Measurements from ENCODE around the gene SLC16A14. TPM values are rescaled to one million over a fixed set of nuclear protein-coding genes. Genes with fewer than 3 reads are reported as not detected.
"Not testable (repeated sequence)": the region's sequence is repeated elsewhere in the genome, so short reads cannot be mapped to it uniquely, and the experiment has no call there.

SLC16A14 gene, protein sequence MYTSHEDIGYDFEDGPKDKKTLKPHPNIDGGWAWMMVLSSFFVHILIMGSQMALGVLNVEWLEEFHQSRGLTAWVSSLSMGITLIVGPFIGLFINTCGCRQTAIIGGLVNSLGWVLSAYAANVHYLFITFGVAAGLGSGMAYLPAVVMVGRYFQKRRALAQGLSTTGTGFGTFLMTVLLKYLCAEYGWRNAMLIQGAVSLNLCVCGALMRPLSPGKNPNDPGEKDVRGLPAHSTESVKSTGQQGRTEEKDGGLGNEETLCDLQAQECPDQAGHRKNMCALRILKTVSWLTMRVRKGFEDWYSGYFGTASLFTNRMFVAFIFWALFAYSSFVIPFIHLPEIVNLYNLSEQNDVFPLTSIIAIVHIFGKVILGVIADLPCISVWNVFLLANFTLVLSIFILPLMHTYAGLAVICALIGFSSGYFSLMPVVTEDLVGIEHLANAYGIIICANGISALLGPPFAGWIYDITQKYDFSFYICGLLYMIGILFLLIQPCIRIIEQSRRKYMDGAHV
- 1 to 10 TPM; 3.3 to 5.9 TPM for total RNA-seq
- long read RNA-seq, donor 1, partial matches to known transcripts: 1 of 3 reads
- long read RNA-seq, donor 1, other reads (novel, unspliced or antisense): 1 of 3 reads
- long read RNA-seq, donor 2: 0 reads

DNA sequence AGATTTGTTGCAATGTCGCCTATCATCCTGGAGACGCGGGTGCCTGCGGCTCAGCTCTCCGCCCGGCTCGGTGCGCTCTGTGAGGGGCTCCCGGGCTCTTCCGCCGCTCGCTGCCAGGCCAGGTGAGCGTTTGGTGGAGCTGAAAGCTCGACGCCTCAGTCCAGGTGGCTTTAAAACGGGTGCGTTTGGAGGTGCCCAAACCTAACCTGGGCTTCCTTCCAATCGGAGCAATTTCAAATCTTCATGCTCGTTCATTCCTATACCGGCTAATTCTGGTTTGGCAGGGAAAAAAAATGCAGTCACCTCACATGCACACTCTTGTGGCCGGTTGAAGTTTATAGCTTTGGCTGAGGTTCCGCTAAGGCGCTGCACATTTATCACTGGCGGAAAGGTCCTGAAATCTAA lies at the start of gene SLC16A14:
SLC16A14 (minus strand) TSS at position 274 of the 405 bp plus-strand sequence. CDS start 9,572 bp downstream, outside the sequence.
- intact Hi-C loops (cut with DNase I): no loop called here
- no peak for DNase-seq (ENCODE audit: low spot score)

DNA sequence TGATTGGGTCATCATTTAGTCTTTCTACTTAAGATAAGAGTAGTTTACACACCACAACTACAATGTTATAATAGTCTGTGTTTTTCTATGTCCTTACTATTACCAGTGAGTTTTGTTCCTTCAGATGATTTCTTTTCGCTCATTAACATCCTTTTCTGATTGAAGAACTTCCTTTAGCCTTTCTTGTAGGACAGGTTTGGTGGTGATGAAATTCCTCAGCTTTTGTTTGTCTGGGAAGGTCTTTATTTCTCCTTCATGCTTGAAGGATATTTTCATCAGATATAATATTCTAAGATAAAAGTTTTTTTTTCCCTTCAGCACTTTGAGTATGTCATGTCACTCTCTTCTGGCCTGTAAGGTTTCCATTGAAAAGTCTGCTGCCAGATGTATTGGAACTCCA lies 38.0 kb upstream of the SLC16A14 start:
- DNase-seq (ENCODE audit: low spot score): no peak
- intact Hi-C loops (cut with DNase I): no loop called here

DNA sequence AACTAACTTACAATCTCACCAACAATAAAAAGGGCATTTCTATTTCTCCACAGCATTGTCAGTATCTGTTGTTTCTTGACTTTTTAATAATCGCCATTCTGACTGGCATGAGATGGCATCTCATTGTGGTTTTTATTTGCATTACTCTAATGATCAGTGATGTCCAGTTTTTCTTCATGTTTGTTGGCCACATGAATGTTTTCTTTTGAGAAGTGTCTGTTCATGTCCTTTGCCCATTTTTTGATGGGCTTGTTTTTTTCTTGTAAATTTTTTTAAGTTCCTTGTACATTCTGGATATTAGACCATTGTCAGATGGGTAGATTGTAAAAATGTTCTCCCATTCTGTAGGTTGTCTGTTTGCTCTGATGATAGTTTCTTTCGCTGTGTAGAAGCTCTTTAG lies 33.2 kb upstream of the SLC16A14 start:
- intact Hi-C loops (cut with DNase I); DNase-seq (ENCODE audit: low spot score): not testable (repeated sequence)

DNA sequence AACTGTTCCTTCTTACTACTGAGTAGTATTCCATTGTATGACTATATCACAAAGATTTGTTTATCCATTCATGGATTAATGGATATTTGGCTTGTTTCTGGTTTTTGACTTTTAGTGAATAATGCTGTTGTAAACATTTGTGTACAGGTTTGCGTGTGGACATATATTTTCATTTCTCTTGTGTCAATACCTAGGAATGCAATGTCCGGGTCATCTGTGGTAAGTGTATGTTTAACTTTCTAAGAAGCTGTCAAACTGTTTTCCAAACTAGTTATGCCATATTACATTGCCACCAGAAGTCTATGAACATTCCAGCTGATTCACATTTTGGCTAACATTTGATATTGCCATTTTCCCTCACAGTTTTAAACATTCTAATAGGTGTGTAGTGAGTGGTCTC lies 29.1 kb upstream of the SLC16A14 start:
- DNase-seq (ENCODE audit: low spot score): no peak
- intact Hi-C loops (cut with DNase I): no loop called here

DNA sequence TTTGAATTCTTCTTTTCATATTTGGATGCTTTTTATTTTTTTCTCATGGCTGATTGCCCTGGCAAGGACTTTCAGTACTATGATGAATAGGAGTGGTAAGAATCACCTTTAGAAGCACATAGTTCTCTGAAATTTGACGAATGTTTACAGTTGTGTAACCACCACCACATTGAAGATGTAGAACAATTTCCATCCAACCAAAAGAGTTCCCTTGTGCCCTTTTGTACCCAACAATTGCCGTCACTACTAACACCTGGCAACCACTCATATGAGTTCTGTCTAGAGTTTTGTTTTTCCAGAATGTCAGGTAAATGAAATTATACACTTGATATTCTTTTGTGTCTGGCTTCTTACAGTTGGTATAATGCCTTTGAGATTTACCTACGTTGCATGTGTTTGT lies 28.7 kb upstream of the SLC16A14 start:
- no peak for DNase-seq (ENCODE audit: low spot score)
- intact Hi-C loops (cut with DNase I): no loop called here

DNA sequence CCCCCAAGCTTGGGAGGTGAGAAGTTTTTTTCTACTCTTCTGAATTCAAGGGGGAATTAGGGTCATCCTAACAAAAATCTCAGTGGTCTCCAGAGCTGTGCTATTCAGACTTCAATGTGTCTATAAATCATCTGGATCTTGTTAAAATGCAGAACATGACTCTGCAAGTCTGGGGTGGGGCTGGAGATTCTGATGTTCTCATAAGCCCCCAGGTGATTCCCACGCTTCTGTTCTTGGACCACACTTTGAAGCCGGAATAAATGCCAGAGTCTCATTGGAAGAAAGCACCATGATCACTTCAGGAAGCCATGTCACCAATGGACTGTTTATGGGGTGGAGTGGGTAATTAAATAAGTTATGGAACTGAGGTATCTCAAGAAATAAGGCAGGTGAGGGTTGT lies 22.2 kb upstream of the SLC16A14 start:
- DNase-seq (ENCODE audit: low spot score): no peak
- intact Hi-C loops (cut with DNase I): no loop called here

DNA sequence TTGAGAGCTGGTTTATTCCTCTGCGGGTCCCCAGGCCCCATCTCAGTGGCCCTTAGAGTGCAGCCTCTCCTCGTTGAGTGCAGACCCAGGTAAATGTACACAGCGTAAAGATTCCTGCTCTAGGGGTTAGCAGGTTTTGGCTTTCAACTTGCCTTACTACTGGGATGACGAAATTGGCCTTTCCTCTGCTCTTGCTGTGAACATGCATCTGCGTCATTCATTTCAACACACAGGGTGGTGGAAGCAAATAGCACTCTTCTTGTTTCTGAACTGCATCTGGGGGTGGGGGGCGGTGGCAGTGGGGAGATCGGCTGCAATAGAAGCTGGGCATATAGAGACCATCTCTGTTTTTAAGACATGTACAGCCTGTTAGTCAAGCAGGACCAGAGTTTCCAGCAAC lies 16.5 kb upstream of the SLC16A14 start:
- DNase-seq (ENCODE audit: low spot score): no peak
- intact Hi-C loops (cut with DNase I): no loop called here

DNA sequence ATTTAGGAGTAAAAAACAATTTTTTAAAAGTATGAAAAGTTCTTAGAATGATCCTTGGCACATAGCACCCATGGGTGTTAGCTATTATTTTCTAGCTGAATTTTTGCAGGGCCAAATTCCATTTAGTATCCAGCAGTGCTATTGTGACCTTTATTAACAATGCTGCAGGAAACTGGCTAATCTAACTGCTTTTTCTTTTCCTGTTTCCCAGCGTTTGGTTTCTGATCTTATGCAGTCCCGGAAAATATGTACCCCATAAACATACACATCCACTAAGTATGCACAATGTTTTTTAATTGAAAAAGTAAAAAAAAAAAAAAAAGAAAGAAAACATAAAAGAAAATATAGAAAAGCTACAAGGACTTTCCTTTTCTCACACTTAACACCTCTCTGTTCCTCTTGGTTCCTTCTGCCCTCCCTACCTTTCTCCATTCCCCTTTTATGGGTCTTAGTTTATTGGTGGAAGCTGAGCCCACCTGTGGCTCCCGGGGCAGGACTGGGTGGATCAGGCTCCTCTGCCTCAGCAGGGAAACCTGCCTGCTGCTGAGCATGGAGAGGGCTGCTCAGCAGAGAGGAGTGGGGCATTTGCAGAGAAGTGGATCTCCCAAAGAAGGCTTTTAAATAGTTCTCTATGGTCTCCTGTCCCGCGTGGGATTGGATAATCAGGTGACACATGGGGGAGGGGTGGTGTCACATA lies 9.3 kb upstream of the SLC16A14 start:
- intact Hi-C loops (cut with DNase I): loop anchor here in 1 of 2 donors (10.0 kb wide), 1 partner anchor 77 kb away; no protein-coding TSS in a partner anchor
- DNase-seq (ENCODE audit: low spot score): no peak

DNA sequence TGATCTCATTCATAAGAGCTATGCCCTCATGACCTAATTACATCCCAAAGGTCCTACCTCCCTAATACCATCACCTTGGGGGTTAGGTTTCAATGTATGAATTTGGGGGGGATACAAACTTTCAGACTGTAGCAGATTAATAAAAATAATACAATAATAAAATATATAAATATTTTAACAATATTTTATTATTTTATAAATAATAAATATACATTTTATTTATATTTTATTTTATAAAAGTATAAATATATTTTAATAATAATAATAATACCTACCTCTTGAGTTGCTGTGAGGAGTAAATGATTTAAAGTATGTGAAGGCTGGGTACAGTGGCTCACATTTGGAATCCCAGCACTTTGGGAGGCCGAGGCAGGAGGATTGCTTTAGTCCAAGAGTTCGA lies 8.1 kb upstream of the SLC16A14 start:
- intact Hi-C loops (cut with DNase I): loop anchor here in 1 of 2 donors (10.0 kb wide), 1 partner anchor 78 kb away; no protein-coding TSS in a partner anchor
- DNase-seq (ENCODE audit: low spot score): no peak

DNA sequence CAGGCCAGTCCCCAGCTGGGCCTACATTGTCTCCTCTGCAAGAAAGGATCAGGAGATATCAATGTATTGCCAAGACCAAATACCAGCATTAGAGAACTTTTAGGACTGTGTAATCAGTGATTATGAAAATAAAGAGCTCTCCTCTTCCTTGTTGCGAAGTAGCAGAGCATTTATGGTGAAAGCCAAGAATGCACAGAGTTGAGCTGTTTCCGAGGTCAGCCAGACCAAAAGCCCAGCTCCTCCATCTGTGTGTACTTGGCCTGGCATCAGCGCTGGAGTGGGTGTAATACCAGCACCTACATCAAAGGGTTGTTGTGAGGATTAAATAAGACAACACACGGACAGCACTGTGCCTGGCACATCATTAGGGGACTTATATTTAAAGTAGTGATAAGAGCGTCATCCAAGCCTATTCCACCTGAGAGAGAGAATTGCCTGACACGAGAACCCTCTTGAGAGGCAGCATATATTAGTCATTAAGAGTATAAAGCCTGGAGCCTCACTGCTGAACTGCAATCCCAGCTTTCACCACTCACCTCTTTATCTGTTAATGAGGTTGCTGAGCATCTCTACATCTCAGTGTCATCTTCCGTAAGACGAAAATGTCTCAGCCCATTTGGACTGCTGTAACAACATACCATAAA lies 7.4 kb upstream of the SLC16A14 start:
- DNase-seq (ENCODE audit: low spot score): no peak
- intact Hi-C loops (cut with DNase I): loop anchor here in 1 of 2 donors (10.0 kb wide), 1 partner anchor 79 kb away; no protein-coding TSS in a partner anchor

DNA sequence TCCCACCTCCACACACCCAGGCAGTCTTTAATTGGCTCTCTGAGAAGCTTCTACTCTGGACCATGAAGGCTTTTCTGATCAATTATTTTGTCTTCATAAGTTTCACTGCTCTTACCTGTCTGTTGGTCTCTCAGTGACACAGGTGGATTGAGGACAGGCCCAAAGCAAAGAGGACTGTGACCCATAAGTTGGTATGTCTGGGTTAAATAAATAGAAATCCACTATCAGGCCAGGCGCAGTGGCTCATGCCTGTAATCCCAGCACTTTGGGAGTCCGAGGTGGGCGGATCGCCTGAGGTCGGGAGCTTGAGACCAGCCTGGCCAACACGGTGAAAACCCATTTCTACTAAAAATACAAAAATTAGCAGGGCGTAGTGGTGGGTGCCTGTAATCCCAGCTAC lies 2.7 kb upstream of the SLC16A14 start:
- intact Hi-C loops (cut with DNase I): loop anchor here in 1 of 2 donors (10.0 kb wide), 1 partner anchor 83 kb away; no protein-coding TSS in a partner anchor
- no peak for DNase-seq (ENCODE audit: low spot score)

DNA sequence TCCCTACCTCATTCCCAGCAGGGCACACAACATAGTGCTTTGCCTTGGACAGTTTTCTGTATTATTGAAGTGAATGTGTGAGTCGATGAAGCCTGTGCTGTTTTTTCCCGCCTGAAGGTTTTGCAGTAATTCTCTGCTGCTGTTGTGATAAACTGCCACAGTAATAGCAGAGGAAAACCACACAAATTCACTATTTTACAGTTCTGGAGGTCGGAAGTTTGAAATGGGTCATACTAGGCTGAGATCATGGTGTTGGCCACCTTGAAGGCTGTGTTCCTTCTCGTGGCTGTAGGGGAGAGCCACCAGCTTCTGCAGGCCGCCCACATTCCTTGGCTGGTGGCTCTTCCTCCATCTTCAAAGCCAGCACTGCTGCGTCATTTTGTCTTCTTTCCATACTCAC lies 678 bp upstream of the SLC16A14 start:
- intact Hi-C loops (cut with DNase I): no loop called here
- DNase-seq (ENCODE audit: low spot score): no peak

DNA sequence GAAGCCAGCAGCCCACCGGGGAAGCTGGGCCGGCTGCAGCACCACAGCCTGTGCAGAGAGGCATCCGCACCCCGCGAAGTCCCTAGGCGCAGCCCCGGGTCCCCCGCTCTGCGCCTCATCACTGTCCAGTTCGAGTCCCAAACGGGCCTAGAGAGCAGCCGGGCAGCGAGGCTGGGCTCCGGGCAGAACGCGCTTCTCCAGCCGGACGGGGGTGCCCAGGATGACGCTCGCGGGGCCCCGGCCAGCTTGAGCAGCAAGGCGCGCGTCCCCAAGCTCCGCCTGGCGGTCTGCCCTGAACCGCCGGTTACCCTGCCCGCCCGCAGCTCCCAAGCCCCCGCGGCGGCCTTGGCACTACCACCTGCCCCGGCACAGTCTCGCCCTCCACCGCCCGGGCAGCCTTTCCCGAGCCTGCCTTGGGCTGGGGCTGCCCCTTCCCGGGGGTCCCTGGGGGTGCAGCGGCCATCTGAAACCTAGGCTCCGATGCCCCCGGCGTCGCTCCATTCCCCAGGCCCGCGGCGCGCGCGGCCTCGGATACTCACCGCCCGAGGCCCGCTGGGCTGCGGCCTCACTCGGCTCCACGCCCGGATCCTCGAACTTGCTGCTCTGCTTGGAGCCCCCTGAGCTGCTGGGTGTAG lies 591 bp downstream of the SLC16A14 start:
- intact Hi-C loops (cut with DNase I): no loop called here
- peak; percentile 87 for DNase-seq (ENCODE audit: low spot score)

DNA sequence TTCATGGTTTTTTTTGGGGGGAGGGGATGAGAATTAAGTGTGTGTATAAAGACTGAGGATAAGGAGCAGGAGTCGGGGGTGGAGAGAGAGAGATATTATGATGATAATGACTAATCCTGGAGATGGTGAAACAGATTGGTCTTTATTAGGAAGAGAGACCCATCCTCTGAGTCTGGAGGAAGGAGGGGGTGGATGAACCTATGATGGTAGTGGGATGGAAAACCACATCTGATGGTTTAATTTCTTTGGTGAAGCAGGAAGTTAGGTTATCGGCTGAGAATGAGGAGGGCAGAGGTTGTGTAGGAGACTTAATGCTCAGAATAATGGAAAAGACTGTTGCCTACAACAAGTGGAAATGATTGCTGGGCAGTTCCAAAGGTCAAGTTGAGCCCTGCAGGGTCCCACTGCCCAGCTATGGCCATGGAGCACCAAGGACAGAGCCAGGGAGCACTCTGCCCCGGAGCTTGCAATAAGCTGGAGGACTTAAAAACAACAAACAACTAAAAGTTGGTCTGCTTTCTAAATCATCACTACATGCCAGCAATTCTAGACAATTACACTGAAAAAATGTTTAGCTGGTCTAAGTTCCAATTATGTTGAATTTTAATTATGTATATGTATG lies 7.9 kb downstream of the SLC16A14 start:
- intact Hi-C loops (cut with DNase I): no loop called here
- DNase-seq (ENCODE audit: low spot score): no peak

DNA sequence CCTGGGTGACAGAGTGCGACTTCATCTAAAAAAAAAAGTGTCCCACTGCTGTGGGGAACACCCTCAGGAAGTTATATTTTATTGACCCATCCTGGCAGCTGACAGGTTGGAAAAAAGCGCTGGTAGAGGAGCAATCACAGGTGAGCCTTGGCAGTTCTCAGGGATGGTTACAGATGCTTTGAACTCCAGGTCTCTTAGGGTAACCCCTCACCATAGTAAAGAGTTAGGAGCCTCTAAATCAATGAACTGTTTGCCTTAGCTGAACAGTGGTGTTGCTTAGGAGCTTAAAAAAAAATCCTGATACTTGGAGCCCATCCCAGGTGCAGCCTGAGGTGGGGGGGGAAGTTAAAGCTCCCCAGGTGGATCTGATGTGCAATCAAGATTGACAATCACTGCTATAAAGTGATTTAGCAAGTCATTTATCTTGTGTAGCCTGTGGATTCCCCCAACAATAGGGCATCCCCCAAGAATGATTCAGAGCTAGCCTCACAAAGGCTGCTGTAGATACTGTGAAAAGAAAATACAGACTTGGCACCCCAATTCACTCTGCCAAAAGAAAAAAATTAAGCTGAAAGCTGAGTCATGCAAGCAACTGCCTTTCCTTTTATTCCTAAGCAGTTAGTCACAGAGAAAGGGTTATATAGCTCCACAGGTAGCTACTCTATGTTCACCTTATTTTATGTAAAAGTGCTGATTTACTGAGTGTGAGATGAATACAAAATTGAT lies 14.8 kb downstream of the SLC16A14 start:
- no peak for DNase-seq (ENCODE audit: low spot score)
- intact Hi-C loops (cut with DNase I): no loop called here

DNA sequence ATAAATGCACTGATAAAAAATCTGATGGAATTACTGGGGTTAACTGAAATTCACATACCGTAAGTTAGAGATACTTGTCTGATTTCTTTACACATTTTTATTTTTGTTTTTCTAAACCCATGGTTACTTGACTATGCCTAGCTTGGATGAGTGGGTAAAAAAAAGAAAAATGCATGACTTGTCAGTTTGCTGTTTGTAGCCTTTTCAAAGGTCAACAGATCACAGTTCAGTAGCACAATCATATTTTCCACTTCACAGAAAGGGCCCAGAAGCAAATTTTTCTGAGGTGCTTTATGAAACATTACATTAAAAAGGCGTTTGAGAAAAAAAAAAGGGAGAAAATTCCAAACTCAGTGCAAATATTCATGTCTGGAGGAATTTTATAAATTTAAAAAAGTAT lies 16.4 kb downstream of the SLC16A14 start:
- intact Hi-C loops (cut with DNase I): no loop called here
- no peak for DNase-seq (ENCODE audit: low spot score)

DNA sequence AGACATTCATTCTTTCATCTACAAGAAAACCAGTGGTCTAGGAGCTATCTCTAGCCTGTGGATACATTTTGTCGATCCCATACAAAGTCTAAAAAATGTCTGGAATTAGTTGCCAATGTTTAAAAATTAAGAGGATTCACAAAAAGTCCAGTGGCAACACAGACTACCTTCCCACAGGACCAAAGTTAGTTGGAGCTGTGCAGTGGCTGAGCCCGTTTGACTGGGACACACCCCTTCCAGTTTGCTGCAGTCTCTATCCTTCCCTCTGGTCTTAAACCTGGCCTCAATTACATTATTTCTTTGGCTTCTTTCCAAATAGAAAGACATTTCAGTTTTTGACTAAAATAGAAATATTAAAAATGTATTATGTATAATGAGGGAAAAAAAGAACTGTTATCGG lies 18.6 kb downstream of the SLC16A14 start:
- DNase-seq (ENCODE audit: low spot score): no peak
- intact Hi-C loops (cut with DNase I): no loop called here

DNA sequence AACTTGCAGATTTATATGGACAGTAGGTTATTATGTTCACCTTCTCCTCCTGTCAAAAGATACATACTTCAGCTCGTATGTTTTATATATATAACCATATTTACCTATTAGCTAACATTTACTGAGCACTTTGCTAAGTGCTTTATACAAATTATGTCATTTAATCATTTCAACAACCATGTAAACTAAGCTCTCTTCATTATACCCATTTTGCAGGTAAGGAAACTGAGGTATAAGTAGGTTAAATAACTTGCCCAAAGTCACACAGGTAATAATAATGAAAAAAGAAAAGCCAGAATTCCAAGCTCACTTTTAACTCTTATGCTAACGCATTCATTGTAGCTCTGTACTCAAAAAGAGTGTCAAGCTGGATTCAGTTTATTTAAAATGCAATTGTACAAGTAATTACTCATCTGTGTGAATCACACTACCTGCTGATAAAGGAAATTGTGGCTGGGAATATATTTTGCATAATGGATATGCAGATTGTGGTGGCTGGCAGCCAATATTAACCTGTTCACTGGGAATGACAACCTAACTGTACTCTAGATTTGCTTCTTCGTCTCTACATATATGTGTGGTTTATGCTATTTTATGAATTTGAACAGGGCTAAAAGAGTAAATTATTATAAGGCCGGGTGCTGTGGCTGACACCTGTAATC lies 20.6 kb downstream of the SLC16A14 start:
- DNase-seq (ENCODE audit: low spot score): no peak
- intact Hi-C loops (cut with DNase I): no loop called here
